GM12878 (cell line): Measurements from ENCODE around the gene NPHP3. TPM values are rescaled to one million over a fixed set of nuclear protein-coding genes. Genes with fewer than 3 reads are reported as not detected.
A peak's percentile ranks its signal among the peaks of the same experiment; 100 is the strongest.

Experiments
- ATF7 ChIP-seq: fragments of 450-650 bp; IDR thresholded peaks from 2 replicates; pipeline ENCODE4 v1.6.1; 2016; ENCODE audit warnings: low read depth, mild to moderate bottlenecking
- CEBPZ ChIP-seq: fragments of 150-350 bp; IDR thresholded peaks from 2 replicates; pipeline ENCODE4 v1.6.1; 2016; ENCODE audit warnings: low read depth, low read length
- CHD1 ChIP-seq: IDR thresholded peaks from 2 replicates; pipeline ENCODE4 v1.6.1; 2012; ENCODE audit warnings: low read depth, low read length, improper control_type of control experiment
- DPF2 ChIP-seq: fragments of 450-650 bp; IDR thresholded peaks from 2 replicates; pipeline ENCODE4 v1.6.1; 2017; ENCODE audit warnings: mild to moderate bottlenecking
- FOXM1 ChIP-seq: IDR thresholded peaks from 2 replicates; pipeline ENCODE4 v1.6.1; 2012; ENCODE audit warnings: low read depth, mild to moderate bottlenecking, inconsistent platforms, low read length, moderate library complexity
- JUNB ChIP-seq: IDR thresholded peaks from 2 replicates; pipeline ENCODE4 v1.6.1; 2016; ENCODE audit warnings: antibody characterized with exemption, mild to moderate bottlenecking
- LARP7 ChIP-seq: fragments of 450-650 bp; IDR thresholded peaks from 2 replicates; pipeline ENCODE4 v1.6.1; 2017; ENCODE audit warnings: mild to moderate bottlenecking
- MYC ChIP-seq: IDR thresholded peaks from 2 replicates; pipeline ENCODE4 v1.6.1; 2011; ENCODE audit warnings: mild to moderate bottlenecking, low read length, moderate library complexity, inconsistent platforms; ENCODE audit not compliant: insufficient read depth, insufficient replicate concordance, insufficient read length, severe bottlenecking
- NKRF ChIP-seq: fragments of 450-650 bp; conservative IDR thresholded peaks from 2 replicates; pipeline ENCODE4 v1.6.1; 2017; ENCODE audit warnings: mild to moderate bottlenecking, moderate library complexity
- NRF1 ChIP-seq: conservative IDR thresholded peaks from 2 replicates; pipeline ENCODE4 v1.6.1; 2011; ENCODE audit warnings: mild to moderate bottlenecking, low read depth, low read length, improper control_type of control experiment
- PAX5 ChIP-seq: IDR thresholded peaks from 2 replicates; pipeline ENCODE4 v1.6.1; 2011; ENCODE audit warnings: low read depth, low read length, borderline replicate concordance
- POLR2A ChIP-seq: IDR thresholded peaks from 2 replicates; pipeline ENCODE4 v1.6.1; 2011; ENCODE audit warnings: low read depth, mild to moderate bottlenecking, low read length
- RAD51 ChIP-seq: fragments of 450-650 bp; IDR thresholded peaks from 2 replicates; pipeline ENCODE4 v1.6.1; 2016; ENCODE audit warnings: moderate library complexity, mild to moderate bottlenecking, inconsistent platforms
- SMAD5 ChIP-seq: IDR thresholded peaks from 2 replicates; pipeline ENCODE4 v1.6.1; 2016; ENCODE audit warnings: antibody characterized with exemption, low read depth
- SUPT20H ChIP-seq: IDR thresholded peaks from 2 replicates; pipeline ENCODE4 v1.6.1; 2011; ENCODE audit warnings: low read depth, mild to moderate bottlenecking, low read length, moderate library complexity, borderline replicate concordance; ENCODE audit not compliant: control insufficient read depth
- TCF12 ChIP-seq: IDR thresholded peaks from 2 replicates; pipeline ENCODE4 v1.6.1; 2011; ENCODE audit warnings: low read depth, mild to moderate bottlenecking, low read length
- WRNIP1 ChIP-seq: IDR thresholded peaks from 2 replicates; pipeline ENCODE4 v1.6.1; 2011; ENCODE audit warnings: low read depth, low read length, improper control_type of control experiment, borderline replicate concordance
- polyA plus RNA-seq, 11 experiments: library from polyadenylated mRNA; depleted of rRNA in 4 of 11; unstranded in 6 of 11; stranded (reverse) in 5 of 11; fragments of >200 nt; fragmentation: Nextera tagmentation in 4 of 11; fragmentation: Illumina TruSeq in 1 of 11; extraction: Ambion mirVana in 4 of 11; extraction: Trizol in 1 of 11; gene quantifications; 1 replicate in 1 of 11; 2 replicates in 10 of 11; pipeline versions ENCODE4 v1.2.1 to v1.2.3, GENCODE V29; 2011 to 2016; ENCODE audit warnings: inconsistent platforms in 2 of 11, missing spikeins in 2 of 11, low read depth in 1 of 11
- total RNA-seq, 4 experiments: library from RNA; depleted of rRNA in 3 of 4; stranded (reverse); fragments of >200 nt in 3 of 4; fragmentation: Illumina TruSeq in 1 of 4; extraction: Trizol in 1 of 4; gene quantifications; 2 replicates each; pipeline versions ENCODE4 v1.2.1 to v1.2.3, GENCODE V29; 2013 to 2021
- TF ChIP-seq, protein P1 (sequence below): IDR thresholded peaks from 2 replicates; pipeline ENCODE4 v1.6.1; 2011; ENCODE audit warnings: borderline replicate concordance, low read depth, mild to moderate bottlenecking, moderate library complexity, low read length; ENCODE audit not compliant: insufficient read depth, poor library complexity, severe bottlenecking

Gene NPHP3
- total and polyA plus RNA-seq, 10 of the 15 experiments (the other 5 are each of a cell fraction or from before 2014, with no cell fraction given): 0.84 to 11.7 (median 2.9) TPM

DNA sequence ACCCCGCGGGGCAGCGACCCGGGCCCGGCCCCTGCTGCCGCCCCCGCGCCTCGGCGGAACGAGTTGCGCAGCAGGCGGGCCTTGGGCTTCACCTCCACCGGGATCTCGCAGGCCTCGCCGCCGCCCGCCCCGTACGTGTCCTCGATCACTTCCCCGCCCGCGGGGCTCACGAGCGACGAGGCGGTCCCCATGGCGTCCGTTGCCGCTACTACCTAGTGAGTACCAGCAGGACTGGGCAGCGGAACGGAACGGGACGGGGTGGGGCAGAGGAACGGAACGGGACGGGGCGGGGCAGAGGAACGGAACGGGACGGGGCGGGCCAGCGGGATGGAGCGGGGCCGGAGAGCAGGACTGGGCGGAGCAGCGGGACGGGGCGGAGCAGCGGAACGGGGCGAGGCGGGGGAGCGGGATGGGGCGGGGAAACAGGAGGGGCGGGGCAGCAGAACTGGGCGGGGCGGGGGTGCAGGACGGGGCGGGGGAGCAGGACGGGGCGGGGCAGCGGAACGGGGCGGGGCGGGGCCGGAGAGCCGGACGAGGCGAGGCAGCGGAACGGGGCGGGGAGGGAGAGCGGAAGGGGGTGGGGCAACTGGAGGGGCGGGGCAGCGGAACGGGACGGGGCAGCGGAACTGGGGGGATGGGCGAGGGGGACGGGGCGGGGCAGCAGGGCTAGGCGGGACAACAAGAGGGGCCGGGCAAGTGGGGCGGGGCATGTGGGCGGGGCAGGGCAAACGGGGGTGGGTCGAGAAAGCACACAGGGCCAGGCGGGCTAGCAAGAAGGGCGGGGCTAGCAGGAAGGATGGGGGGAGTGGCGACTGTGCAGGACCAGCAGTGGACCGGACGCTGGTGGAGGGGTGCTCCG is at the start of gene NPHP3 (continued):
- TF ChIP-seq, protein P1, sequence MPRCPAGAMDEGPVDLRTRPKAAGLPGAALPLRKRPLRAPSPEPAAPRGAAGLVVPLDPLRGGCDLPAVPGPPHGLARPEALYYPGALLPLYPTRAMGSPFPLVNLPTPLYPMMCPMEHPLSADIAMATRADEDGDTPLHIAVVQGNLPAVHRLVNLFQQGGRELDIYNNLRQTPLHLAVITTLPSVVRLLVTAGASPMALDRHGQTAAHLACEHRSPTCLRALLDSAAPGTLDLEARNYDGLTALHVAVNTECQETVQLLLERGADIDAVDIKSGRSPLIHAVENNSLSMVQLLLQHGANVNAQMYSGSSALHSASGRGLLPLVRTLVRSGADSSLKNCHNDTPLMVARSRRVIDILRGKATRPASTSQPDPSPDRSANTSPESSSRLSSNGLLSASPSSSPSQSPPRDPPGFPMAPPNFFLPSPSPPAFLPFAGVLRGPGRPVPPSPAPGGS: no peak
- TF ChIP-seq DPF2 (peak; percentile 71; the same call in 1 of the 2 replicates), NKRF (peak; percentile 80), SMAD5 (no peak), PAX5 (peak; percentile 61; the same call in 1 of the 2 replicates), NRF1 (no peak), JUNB (no peak), POLR2A (peak; percentile 88), FOXM1 (no peak), CHD1 (no peak), TCF12 (no peak), RAD51 (no peak), LARP7 (peak; percentile 2; the same call in 1 of the 2 replicates), WRNIP1 (no peak), MYC (no peak), ATF7 (no peak), SUPT20H (no peak), CEBPZ (no peak)
